Suppressor macrophage (primary cell): ENCODE results near the gene LRBA.
A peak's percentile ranks its signal among the peaks of the same experiment; 100 is the strongest.
"Not testable (repeated sequence)": the region's sequence is repeated elsewhere in the genome, so short reads cannot be mapped to it uniquely, and the experiment has no call there.

Experiments used
- DNase-seq, 4 experiments: peaks; one replicate each; pipeline ENCODE4 v3.0.0-alpha.2; 2020 to 2022

The LRBA gene

GRCh38 chr4:150661551-150661950 is 353.5 kb downstream of the LRBA start:
- not testable (repeated sequence) for DNase-seq

- DNase-seq: not testable (repeated sequence)
Observed at GRCh38 chr4:150658258-150658657, 356.8 kb downstream of the LRBA start.

- DNase-seq: peak; percentile 6 to 81 (median 58)
Observed at GRCh38 chr4:150656891-150657290, 358.2 kb downstream of the LRBA start.

GRCh38 chr4:150650751-150651150 is 364.3 kb downstream of the LRBA start:
- DNase-seq: no peak

- no peak for DNase-seq
Observed at GRCh38 chr4:150648123-150648522, 367.0 kb downstream of the LRBA start.

- no peak for DNase-seq
Observed at GRCh38 chr4:150647008-150647407, 368.1 kb downstream of the LRBA start.

- DNase-seq: no peak
Observed at GRCh38 chr4:150641612-150642011, 373.5 kb downstream of the LRBA start.

- DNase-seq: no peak
Observed at GRCh38 chr4:150632639-150633038, 382.4 kb downstream of the LRBA start.

GRCh38 chr4:150628073-150628472 is 387.0 kb downstream of the LRBA start:
- DNase-seq: no peak

GRCh38 chr4:150625033-150625432 is 390.1 kb downstream of the LRBA start:
- DNase-seq: peak in 2 of 4 experiments; percentile 5 to 13

- DNase-seq: peak in 1 of 4 experiments; percentile 3
Observed at GRCh38 chr4:150624055-150624454, 391.0 kb downstream of the LRBA start.

GRCh38 chr4:150619042-150619441 is 396.0 kb downstream of the LRBA start:
- DNase-seq: no peak

GRCh38 chr4:150609131-150609530 is 406.0 kb downstream of the LRBA start:
- no peak for DNase-seq

- no peak for DNase-seq
Observed at GRCh38 chr4:150600812-150601445, 414.2 kb downstream of the LRBA start.

- DNase-seq: no peak
Observed at GRCh38 chr4:150599547-150599946, 415.5 kb downstream of the LRBA start.

- DNase-seq: no peak
Observed at GRCh38 chr4:150598909-150599308, 416.2 kb downstream of the LRBA start.

GRCh38 chr4:150593996-150594395 is 421.1 kb downstream of the LRBA start:
- no peak for DNase-seq

- DNase-seq: no peak
Observed at GRCh38 chr4:150591904-150592303, 423.2 kb downstream of the LRBA start.

GRCh38 chr4:150591406-150591805 is 423.7 kb downstream of the LRBA start:
- no peak for DNase-seq

GRCh38 chr4:150590631-150591030 is 424.5 kb downstream of the LRBA start:
- DNase-seq: no peak

- DNase-seq: no peak
Observed at GRCh38 chr4:150589157-150589556, 425.9 kb downstream of the LRBA start.

- no peak for DNase-seq
Observed at GRCh38 chr4:150588316-150588715, 426.8 kb downstream of the LRBA start.

GRCh38 chr4:150586162-150586810 is 428.8 kb downstream of the LRBA start:
- no peak for DNase-seq

- no peak for DNase-seq
Observed at GRCh38 chr4:150585611-150586010, 429.5 kb downstream of the LRBA start.
